Liver (tissue), 3 donors: ENCODE results near the gene THBS2.

Experiments
- EGR1 ChIP-seq, 2 donors: IDR thresholded peaks; 2 replicates each; pipeline ENCODE4 v1.6.1; 2016 to 2018; ENCODE audit warnings: antibody characterized with exemption in 2 of 2, low read depth in 2 of 2
- HNF4G ChIP-seq: IDR thresholded peaks from 2 replicates; pipeline ENCODE4 v1.6.1; 2016; ENCODE audit warnings: antibody characterized with exemption
- TAF1 ChIP-seq: conservative IDR thresholded peaks from 2 replicates; pipeline ENCODE4 v1.6.1; 2016; ENCODE audit warnings: antibody characterized with exemption, mild to moderate bottlenecking
- TF ChIP-seq, protein P1 (sequence below): fragments of 150-350 bp; IDR thresholded peaks from 2 replicates; pipeline ENCODE4 v1.5.1; 2017; ENCODE audit warnings: improper control_type of control experiment, low read depth, low read length; ENCODE audit not compliant: missing input control
- TF ChIP-seq, protein P2 (sequence below): IDR thresholded peaks from 2 replicates; pipeline ENCODE4 v1.6.1; 2016; ENCODE audit warnings: antibody characterized with exemption
- TF ChIP-seq, protein P3 (sequence below): IDR thresholded peaks from 2 replicates; pipeline ENCODE4 v1.6.1; 2016; ENCODE audit warnings: antibody characterized with exemption
- donor health status: healthy.
- donor health status: healthy.

DNA sequence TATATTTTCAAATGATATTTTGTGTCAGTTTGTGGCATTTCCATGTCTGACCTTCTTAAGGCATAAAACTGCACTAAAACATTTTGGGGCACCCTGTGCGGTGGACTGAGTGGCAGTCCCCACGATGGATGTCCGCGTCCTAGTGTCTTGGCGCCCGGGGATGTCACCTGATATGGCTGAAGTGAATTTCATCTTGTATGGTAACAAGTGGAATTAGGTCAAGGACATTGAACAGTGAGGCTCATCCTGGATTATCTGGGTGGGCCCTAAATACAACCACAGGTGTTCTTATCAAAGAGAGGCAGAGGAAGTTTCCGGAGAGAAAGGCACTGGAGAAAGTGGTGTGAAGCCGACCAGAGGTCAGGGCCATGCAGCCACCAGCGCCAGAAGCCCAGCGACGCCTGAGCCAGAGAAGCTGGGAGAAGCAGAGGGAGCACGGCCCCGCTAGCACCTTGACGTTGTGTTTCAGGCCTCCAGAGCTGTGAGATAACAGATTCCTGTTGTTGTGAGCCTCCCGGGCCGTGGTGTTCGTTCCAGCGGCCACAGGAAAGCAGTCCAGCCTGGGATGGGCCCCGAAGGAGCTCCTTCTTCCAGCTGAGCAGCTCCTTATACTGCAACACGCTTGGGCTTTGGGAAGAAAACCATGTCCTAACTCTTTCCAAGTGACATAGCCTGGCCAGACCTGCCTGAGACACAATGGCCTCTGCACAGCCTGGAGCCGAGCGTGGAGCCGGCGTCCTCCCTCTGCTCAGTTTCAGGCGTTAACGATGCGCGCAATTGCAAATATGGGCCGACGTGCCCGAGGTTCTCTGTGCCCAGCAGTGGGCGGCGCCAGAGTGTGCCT is 22.5 kb downstream of the THBS2 start:
- TF ChIP-seq HNF4G = no peak
- TF ChIP-seq, protein P1, sequence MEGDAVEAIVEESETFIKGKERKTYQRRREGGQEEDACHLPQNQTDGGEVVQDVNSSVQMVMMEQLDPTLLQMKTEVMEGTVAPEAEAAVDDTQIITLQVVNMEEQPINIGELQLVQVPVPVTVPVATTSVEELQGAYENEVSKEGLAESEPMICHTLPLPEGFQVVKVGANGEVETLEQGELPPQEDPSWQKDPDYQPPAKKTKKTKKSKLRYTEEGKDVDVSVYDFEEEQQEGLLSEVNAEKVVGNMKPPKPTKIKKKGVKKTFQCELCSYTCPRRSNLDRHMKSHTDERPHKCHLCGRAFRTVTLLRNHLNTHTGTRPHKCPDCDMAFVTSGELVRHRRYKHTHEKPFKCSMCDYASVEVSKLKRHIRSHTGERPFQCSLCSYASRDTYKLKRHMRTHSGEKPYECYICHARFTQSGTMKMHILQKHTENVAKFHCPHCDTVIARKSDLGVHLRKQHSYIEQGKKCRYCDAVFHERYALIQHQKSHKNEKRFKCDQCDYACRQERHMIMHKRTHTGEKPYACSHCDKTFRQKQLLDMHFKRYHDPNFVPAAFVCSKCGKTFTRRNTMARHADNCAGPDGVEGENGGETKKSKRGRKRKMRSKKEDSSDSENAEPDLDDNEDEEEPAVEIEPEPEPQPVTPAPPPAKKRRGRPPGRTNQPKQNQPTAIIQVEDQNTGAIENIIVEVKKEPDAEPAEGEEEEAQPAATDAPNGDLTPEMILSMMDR = no peak
- TF ChIP-seq EGR1 (IDR thresholded peaks at IDR 0.05; ENCODE audit: low read depth in 2 of 2) = no peak
- TF ChIP-seq, protein P2, sequence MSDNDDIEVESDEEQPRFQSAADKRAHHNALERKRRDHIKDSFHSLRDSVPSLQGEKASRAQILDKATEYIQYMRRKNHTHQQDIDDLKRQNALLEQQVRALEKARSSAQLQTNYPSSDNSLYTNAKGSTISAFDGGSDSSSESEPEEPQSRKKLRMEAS = no peak
- no peak for TF ChIP-seq TAF1
- TF ChIP-seq, protein P3, sequence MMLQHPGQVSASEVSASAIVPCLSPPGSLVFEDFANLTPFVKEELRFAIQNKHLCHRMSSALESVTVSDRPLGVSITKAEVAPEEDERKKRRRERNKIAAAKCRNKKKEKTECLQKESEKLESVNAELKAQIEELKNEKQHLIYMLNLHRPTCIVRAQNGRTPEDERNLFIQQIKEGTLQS = no peak
